Loucy (cell line): ENCODE results near the gene SON.

Experiments used
- H2AFZ ChIP-seq: fragments of 200-600 bp; sonication (generic); 2 replicates; pipeline ENCODE4 v1.6.0; 2016; ENCODE audit warnings: antibody characterized with exemption, mild to moderate bottlenecking, low read length, moderate library complexity
- H3F3A ChIP-seq: fragments of 200-600 bp; 2 replicates; pipeline ENCODE4 v1.6.0; 2016; ENCODE audit warnings: antibody characterized with exemption, low read depth, mild to moderate bottlenecking
- H3K27me3 ChIP-seq: fragments of 200-600 bp; sonication (generic); 2 replicates; pipeline ENCODE4 v1.6.1; 2014; ENCODE audit warnings: low read length, mild to moderate bottlenecking; ENCODE audit not compliant: insufficient read depth, poor library complexity, severe bottlenecking
- H3K36me3 ChIP-seq: fragments of 200-600 bp; sonication (generic); 2 replicates; pipeline ENCODE4 v1.6.1; 2016; ENCODE audit warnings: low read length; ENCODE audit not compliant: insufficient read depth
- H3K4me1 ChIP-seq: fragments of 200-600 bp; sonication (generic); 2 replicates; pipeline ENCODE4 v1.5.1; 2014; ENCODE audit warnings: low read length, mild to moderate bottlenecking; ENCODE audit not compliant: insufficient read depth, poor library complexity, severe bottlenecking
- H3K4me2 ChIP-seq: fragments of 200-600 bp; sonication (generic); 2 replicates; pipeline ENCODE4 v1.6.0; 2014; ENCODE audit warnings: antibody characterized with exemption, low read length, low read depth, mild to moderate bottlenecking; ENCODE audit not compliant: poor library complexity, severe bottlenecking
- H3K4me3 ChIP-seq: fragments of 200-600 bp; sonication (generic); 2 replicates; pipeline ENCODE4 v1.5.1; 2014; ENCODE audit warnings: low read length, mild to moderate bottlenecking, mixed read lengths; ENCODE audit not compliant: poor library complexity, severe bottlenecking
- H3K79me2 ChIP-seq: fragments of 200-600 bp; sonication (generic); 2 replicates; pipeline ENCODE4 v1.6.1; 2014; ENCODE audit warnings: low read length; ENCODE audit not compliant: insufficient read depth
- H3K9ac ChIP-seq: fragments of 200-600 bp; sonication (generic); 2 replicates; pipeline ENCODE4 v1.6.0; 2014; ENCODE audit warnings: mild to moderate bottlenecking, low read depth, low read length, moderate library complexity; ENCODE audit not compliant: poor library complexity, severe bottlenecking
- H3K9me2 ChIP-seq: fragments of 200-600 bp; sonication (generic); replicated peaks from 2 replicates; pipeline ENCODE4 v1.6.1; 2016; ENCODE audit warnings: low read depth, low read length, mixed read lengths
- H3K9me3 ChIP-seq: fragments of 200-600 bp; sonication (generic); 2 replicates; pipeline ENCODE4 v1.6.1; 2014; ENCODE audit warnings: mild to moderate bottlenecking, antibody characterized with exemption, low read length, low read depth; ENCODE audit not compliant: insufficient read depth
- H4K20me1 ChIP-seq: fragments of 200-600 bp; sonication (generic); 2 replicates; pipeline ENCODE4 v1.6.0; 2014; ENCODE audit warnings: antibody characterized with exemption, low read length, mild to moderate bottlenecking; ENCODE audit not compliant: insufficient read depth, poor library complexity, severe bottlenecking
- EZH2phosphoT487 ChIP-seq: fragments of 200-600 bp; IDR thresholded peaks from 2 replicates; pipeline ENCODE4 v1.6.1; 2018; ENCODE audit warnings: antibody characterized with exemption, mild to moderate bottlenecking, moderate library complexity, borderline replicate concordance
- TF ChIP-seq, protein P1 (sequence below): fragments of 200-600 bp; sonication (generic); conservative IDR thresholded peaks from 2 replicates; pipeline ENCODE4 v1.5.1; 2014; ENCODE audit warnings: mild to moderate bottlenecking, antibody characterized with exemption, low read length

SON gene

DNA sequence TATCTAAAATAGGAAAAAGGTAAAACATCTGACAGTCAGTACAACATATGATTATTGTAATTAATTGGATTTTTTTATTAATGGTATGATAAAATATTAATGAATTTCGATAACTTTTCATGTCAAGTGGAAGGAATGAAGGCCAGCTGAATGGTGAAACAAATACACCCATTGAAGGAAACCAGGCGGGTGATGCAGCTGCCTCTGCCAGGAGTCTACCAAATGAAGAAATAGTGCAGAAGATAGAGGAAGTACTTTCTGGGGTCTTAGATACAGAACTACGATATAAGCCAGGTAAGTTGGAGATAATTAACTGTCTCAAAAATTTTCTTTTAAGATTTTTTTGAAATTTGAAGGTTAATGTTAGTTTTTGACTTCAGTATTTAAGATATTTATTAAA, 3.2 kb downstream of the SON start:
- Histone ChIP-seq H3K27me3 (no peaks in the 10 kb centered on the region), H3K9me2 (no peaks in the 10 kb centered on the region), H3K36me3 (peaks cover 40% of the 10 kb centered on the region), H3K4me1 (peaks cover 29% of the 10 kb centered on the region), H3K9ac (peak overlapping the region; percentile 100), H3K79me2 (peaks cover 97% of the 10 kb centered on the region), H3K9me3 (no peaks in the 10 kb centered on the region), H3F3A (peaks cover 9% of the 10 kb centered on the region), H2AFZ (no peak overlapping the region), H3K4me2 (peak overlapping the region; percentile 89), H4K20me1 (peaks cover 77% of the 10 kb centered on the region), H3K4me3 (peak overlapping the region; percentile 94)
- TF ChIP-seq, protein P1, sequence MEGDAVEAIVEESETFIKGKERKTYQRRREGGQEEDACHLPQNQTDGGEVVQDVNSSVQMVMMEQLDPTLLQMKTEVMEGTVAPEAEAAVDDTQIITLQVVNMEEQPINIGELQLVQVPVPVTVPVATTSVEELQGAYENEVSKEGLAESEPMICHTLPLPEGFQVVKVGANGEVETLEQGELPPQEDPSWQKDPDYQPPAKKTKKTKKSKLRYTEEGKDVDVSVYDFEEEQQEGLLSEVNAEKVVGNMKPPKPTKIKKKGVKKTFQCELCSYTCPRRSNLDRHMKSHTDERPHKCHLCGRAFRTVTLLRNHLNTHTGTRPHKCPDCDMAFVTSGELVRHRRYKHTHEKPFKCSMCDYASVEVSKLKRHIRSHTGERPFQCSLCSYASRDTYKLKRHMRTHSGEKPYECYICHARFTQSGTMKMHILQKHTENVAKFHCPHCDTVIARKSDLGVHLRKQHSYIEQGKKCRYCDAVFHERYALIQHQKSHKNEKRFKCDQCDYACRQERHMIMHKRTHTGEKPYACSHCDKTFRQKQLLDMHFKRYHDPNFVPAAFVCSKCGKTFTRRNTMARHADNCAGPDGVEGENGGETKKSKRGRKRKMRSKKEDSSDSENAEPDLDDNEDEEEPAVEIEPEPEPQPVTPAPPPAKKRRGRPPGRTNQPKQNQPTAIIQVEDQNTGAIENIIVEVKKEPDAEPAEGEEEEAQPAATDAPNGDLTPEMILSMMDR, result no peak
- TF ChIP-seq EZH2phosphoT487, result no peak

DNA sequence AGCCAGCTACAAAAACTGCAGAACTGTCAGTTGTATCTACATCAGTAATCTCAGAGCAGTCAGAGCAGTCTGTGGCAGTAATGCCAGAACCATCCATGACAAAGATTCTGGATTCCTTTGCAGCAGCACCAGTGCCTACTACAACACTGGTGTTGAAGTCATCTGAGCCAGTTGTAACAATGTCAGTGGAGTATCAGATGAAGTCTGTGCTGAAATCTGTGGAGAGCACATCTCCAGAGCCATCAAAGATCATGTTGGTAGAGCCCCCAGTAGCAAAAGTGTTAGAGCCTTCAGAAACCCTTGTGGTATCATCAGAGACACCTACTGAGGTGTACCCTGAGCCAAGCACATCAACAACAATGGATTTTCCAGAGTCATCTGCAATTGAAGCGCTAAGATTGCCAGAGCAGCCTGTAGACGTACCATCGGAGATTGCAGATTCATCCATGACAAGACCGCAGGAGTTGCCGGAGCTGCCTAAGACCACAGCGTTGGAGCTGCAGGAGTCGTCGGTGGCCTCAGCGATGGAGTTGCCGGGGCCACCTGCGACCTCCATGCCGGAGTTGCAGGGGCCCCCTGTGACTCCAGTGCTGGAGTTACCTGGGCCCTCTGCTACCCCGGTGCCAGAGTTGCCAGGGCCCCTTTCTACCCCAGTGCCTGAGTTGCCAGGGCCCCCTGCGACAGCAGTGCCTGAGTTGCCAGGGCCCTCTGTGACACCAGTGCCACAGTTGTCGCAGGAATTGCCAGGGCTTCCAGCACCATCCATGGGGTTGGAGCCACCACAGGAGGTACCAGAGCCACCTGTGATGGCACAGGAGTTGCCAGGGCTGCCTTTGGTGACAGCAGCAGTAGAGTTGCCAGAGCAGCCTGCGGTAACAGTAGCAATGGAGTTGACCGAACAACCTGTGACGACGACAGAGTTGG, 7.3 kb downstream of the SON start:
- no peaks in the 10 kb centered on the region for H3K9me2 ChIP-seq
- H3K79me2 ChIP-seq, result peaks cover 100% of the 10 kb centered on the region
- H3F3A ChIP-seq, result no peaks in the 10 kb centered on the region
- H3K9me3 ChIP-seq, result no peaks in the 10 kb centered on the region
- H3K9ac ChIP-seq, result no peak overlapping the region
- H3K4me3 ChIP-seq, result no peak overlapping the region
- no peak for TF ChIP-seq EZH2phosphoT487
- TF ChIP-seq, protein P1, result no peak
- H3K4me1 ChIP-seq, result peaks cover 34% of the 10 kb centered on the region
- H3K36me3 ChIP-seq, result peaks cover 78% of the 10 kb centered on the region
- H3K4me2 ChIP-seq, result peak overlapping the region; percentile 89
- no peaks in the 10 kb centered on the region for H3K27me3 ChIP-seq
- peaks cover 94% of the 10 kb centered on the region for H4K20me1 ChIP-seq
- no peak overlapping the region for H2AFZ ChIP-seq

DNA sequence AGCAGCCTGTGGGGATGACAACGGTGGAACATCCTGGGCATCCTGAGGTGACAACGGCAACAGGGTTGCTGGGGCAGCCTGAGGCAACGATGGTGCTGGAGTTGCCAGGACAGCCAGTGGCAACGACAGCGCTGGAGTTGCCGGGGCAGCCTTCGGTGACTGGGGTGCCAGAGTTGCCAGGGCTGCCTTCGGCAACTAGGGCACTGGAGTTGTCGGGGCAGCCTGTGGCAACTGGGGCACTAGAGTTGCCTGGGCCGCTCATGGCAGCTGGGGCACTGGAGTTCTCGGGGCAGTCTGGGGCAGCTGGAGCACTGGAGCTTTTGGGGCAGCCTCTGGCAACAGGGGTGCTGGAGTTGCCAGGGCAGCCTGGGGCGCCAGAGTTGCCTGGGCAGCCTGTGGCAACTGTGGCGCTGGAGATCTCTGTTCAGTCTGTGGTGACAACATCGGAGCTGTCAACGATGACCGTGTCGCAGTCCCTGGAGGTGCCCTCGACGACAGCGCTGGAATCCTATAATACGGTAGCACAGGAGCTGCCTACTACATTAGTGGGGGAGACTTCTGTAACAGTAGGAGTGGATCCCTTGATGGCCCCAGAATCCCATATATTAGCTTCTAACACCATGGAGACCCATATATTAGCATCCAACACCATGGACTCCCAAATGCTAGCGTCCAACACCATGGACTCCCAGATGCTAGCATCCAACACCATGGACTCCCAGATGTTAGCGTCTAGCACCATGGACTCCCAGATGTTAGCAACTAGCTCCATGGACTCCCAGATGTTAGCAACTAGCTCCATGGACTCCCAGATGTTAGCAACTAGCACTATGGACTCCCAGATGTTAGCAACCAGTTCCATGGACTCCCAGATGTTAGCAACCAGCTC, 8.2 kb downstream of the SON start:
- Histone ChIP-seq H3K4me1 (peaks cover 37% of the 10 kb centered on the region), H3K4me2 (no peak overlapping the region), H3K79me2 (peaks cover 100% of the 10 kb centered on the region), H3K9me3 (no peaks in the 10 kb centered on the region), H3K27me3 (no peaks in the 10 kb centered on the region), H3K9ac (no peak overlapping the region), H3F3A (no peaks in the 10 kb centered on the region), H4K20me1 (peaks cover 94% of the 10 kb centered on the region), H3K9me2 (no peaks in the 10 kb centered on the region), H3K36me3 (peaks cover 88% of the 10 kb centered on the region), H3K4me3 (no peak overlapping the region), H2AFZ (no peak overlapping the region)
- no peak for TF ChIP-seq EZH2phosphoT487
- TF ChIP-seq, protein P1, result no peak
